ENCODE data around the gene CBX3.

DNA sequence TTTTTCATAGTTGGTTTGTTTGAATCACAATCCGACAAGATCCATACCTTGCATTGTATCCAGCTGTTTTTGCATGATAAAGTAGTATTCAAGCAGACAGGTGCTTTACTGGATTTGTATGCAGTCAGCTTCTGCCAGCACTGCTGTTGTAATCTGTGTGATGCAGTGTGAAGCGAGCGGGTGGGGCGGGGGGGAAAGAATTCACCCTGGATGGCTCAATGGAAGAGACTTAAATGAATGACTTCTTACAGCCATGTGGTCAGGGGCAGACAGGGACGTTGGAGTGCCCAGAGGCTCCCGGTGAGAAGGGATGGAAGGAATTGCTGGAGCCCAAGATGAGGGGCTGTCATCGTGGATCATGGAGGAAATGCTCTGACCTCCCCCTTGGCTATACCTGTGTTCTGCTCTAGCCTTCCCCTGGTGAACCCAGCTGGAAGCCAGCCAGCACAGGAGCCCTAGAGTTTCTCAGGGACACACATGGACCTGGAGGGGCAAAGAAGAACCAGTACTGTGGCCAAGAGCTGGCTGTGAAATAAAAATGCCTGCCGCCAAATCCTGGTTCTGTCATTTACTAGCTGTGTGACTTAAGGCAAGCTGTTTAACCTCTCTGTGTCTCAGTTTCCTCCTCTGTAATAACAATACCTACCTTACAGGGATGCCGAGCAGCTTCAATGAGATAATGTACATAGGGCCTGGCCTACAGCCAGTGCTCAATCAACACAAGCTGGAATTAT, 35.4 kb upstream of the CBX3 start:
- TF ChIP-seq FOXA1 (IDR thresholded peaks at IDR 0.05) (no peak), YY1 (IDR thresholded peaks at IDR 0.05) (no peak), JUND (IDR thresholded peaks at IDR 0.05) (no peak), SP1 (IDR thresholded peaks at IDR 0.05) (no peak), MAX (IDR thresholded peaks at IDR 0.05) (no peak), RAD21 (IDR thresholded peaks at IDR 0.05) (no peak), NR2F2 (IDR thresholded peaks at IDR 0.05) (no peak), HNF4G (IDR thresholded peaks at IDR 0.05) (no peak), RXRA (IDR thresholded peaks at IDR 0.05) (no peak)
- TF ChIP-seq, protein P1, sequence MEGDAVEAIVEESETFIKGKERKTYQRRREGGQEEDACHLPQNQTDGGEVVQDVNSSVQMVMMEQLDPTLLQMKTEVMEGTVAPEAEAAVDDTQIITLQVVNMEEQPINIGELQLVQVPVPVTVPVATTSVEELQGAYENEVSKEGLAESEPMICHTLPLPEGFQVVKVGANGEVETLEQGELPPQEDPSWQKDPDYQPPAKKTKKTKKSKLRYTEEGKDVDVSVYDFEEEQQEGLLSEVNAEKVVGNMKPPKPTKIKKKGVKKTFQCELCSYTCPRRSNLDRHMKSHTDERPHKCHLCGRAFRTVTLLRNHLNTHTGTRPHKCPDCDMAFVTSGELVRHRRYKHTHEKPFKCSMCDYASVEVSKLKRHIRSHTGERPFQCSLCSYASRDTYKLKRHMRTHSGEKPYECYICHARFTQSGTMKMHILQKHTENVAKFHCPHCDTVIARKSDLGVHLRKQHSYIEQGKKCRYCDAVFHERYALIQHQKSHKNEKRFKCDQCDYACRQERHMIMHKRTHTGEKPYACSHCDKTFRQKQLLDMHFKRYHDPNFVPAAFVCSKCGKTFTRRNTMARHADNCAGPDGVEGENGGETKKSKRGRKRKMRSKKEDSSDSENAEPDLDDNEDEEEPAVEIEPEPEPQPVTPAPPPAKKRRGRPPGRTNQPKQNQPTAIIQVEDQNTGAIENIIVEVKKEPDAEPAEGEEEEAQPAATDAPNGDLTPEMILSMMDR (IDR thresholded peaks at IDR 0.05; ENCODE audit: low read depth, low read length, missing input control), result no peak
- TF ChIP-seq, protein P2, sequence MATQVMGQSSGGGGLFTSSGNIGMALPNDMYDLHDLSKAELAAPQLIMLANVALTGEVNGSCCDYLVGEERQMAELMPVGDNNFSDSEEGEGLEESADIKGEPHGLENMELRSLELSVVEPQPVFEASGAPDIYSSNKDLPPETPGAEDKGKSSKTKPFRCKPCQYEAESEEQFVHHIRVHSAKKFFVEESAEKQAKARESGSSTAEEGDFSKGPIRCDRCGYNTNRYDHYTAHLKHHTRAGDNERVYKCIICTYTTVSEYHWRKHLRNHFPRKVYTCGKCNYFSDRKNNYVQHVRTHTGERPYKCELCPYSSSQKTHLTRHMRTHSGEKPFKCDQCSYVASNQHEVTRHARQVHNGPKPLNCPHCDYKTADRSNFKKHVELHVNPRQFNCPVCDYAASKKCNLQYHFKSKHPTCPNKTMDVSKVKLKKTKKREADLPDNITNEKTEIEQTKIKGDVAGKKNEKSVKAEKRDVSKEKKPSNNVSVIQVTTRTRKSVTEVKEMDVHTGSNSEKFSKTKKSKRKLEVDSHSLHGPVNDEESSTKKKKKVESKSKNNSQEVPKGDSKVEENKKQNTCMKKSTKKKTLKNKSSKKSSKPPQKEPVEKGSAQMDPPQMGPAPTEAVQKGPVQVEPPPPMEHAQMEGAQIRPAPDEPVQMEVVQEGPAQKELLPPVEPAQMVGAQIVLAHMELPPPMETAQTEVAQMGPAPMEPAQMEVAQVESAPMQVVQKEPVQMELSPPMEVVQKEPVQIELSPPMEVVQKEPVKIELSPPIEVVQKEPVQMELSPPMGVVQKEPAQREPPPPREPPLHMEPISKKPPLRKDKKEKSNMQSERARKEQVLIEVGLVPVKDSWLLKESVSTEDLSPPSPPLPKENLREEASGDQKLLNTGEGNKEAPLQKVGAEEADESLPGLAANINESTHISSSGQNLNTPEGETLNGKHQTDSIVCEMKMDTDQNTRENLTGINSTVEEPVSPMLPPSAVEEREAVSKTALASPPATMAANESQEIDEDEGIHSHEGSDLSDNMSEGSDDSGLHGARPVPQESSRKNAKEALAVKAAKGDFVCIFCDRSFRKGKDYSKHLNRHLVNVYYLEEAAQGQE (IDR thresholded peaks at IDR 0.05), result no peak
